Ishikawa (cell line): ENCODE results near the gene SLC15A5.

Source experiments
- CEBPB ChIP-seq: IDR thresholded peaks from 2 replicates; pipeline ENCODE4 v1.6.1; 2012
- CREB1 ChIP-seq: IDR thresholded peaks from 2 replicates; pipeline ENCODE4 v1.6.1; 2012; ENCODE audit warnings: low read depth
- EGR1 ChIP-seq: IDR thresholded peaks from 2 replicates; pipeline ENCODE4 v1.6.1; 2012
- EP300 ChIP-seq: IDR thresholded peaks from 2 replicates; pipeline ENCODE4 v1.6.1; 2012; ENCODE audit warnings: borderline replicate concordance
- FOXM1 ChIP-seq: IDR thresholded peaks from 2 replicates; pipeline ENCODE4 v1.6.1; 2012; ENCODE audit warnings: low read depth, borderline replicate concordance
- NFIC ChIP-seq: IDR thresholded peaks from 2 replicates; pipeline ENCODE4 v1.6.1; 2012
- RAD21 ChIP-seq: IDR thresholded peaks from 2 replicates; pipeline ENCODE4 v1.6.1; 2012; ENCODE audit warnings: low read depth
- TAF1 ChIP-seq: IDR thresholded peaks from 2 replicates; pipeline ENCODE4 v1.6.1; 2012; ENCODE audit warnings: low read depth, mild to moderate bottlenecking
- TCF12 ChIP-seq: IDR thresholded peaks from 2 replicates; pipeline ENCODE4 v1.6.1; 2012; ENCODE audit warnings: low read depth
- TEAD4 ChIP-seq: IDR thresholded peaks from 2 replicates; pipeline ENCODE4 v1.6.1; 2012
- YY1 ChIP-seq: IDR thresholded peaks from 2 replicates; pipeline ENCODE4 v1.6.1; 2012; ENCODE audit warnings: low read depth
- ZBTB7A ChIP-seq: IDR thresholded peaks from 2 replicates; pipeline ENCODE4 v1.6.1; 2012; ENCODE audit warnings: low read depth
- TF ChIP-seq, protein P1 (sequence below): IDR thresholded peaks from 2 replicates; pipeline ENCODE4 v1.6.1; 2012; ENCODE audit warnings: low read depth, mild to moderate bottlenecking
- TF ChIP-seq, protein P2 (sequence below): IDR thresholded peaks from 2 replicates; pipeline ENCODE4 v1.6.1; 2012
- TF ChIP-seq, protein P3 (sequence below): IDR thresholded peaks from 2 replicates; pipeline ENCODE4 v1.6.1; 2012

Gene SLC15A5

DNA sequence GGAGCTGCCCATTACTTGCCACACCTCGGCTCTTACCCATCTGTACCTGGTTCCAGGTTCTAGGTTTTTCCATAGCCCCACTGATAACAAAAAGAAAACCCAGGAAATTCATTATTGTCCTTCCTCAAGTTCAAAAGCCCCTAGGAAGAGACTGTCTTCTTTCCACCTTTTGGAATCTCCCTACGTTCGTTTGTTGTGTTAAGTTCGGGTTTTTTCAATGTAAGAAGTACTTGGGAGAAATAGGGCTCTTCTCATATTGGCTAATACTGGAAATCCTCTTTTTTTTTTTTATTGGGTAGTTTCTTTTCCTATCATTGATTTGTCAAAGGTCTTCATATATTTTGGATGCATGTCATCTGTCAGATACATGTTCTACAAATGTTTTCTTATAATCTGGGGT is 17.3 kb downstream of the SLC15A5 start:
- TF ChIP-seq RAD21 (no peak), FOXM1 (no peak), TEAD4 (no peak), TCF12 (no peak)
- TF ChIP-seq, protein P1, sequence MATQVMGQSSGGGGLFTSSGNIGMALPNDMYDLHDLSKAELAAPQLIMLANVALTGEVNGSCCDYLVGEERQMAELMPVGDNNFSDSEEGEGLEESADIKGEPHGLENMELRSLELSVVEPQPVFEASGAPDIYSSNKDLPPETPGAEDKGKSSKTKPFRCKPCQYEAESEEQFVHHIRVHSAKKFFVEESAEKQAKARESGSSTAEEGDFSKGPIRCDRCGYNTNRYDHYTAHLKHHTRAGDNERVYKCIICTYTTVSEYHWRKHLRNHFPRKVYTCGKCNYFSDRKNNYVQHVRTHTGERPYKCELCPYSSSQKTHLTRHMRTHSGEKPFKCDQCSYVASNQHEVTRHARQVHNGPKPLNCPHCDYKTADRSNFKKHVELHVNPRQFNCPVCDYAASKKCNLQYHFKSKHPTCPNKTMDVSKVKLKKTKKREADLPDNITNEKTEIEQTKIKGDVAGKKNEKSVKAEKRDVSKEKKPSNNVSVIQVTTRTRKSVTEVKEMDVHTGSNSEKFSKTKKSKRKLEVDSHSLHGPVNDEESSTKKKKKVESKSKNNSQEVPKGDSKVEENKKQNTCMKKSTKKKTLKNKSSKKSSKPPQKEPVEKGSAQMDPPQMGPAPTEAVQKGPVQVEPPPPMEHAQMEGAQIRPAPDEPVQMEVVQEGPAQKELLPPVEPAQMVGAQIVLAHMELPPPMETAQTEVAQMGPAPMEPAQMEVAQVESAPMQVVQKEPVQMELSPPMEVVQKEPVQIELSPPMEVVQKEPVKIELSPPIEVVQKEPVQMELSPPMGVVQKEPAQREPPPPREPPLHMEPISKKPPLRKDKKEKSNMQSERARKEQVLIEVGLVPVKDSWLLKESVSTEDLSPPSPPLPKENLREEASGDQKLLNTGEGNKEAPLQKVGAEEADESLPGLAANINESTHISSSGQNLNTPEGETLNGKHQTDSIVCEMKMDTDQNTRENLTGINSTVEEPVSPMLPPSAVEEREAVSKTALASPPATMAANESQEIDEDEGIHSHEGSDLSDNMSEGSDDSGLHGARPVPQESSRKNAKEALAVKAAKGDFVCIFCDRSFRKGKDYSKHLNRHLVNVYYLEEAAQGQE, result no peak
- TF ChIP-seq, protein P2, sequence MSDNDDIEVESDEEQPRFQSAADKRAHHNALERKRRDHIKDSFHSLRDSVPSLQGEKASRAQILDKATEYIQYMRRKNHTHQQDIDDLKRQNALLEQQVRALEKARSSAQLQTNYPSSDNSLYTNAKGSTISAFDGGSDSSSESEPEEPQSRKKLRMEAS, result no peak

DNA sequence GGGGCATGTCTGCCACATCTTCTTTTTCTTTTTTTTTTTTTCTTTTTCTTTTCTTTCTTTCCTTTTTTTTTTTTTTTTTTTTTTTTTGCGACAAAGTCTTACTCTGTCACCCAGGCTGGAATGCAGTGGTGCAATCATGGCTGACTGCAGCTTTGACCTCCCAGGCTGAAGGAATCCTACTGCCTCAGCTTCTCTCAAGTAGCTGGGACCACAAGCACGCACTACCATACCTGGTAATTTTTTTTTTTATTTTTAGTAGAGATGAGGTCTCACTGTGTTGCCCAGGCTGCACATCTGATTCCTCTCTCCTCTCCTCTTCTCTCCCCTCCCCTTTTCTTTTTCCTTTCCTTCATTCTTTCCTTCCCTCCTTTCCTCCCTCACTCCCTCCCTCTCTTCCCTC is 18.5 kb downstream of the SLC15A5 start:
- no peak for TF ChIP-seq TCF12
- no peak for TF ChIP-seq TAF1
- TF ChIP-seq, protein P2, result no peak
- TF ChIP-seq EP300, result no peak
- no peak for TF ChIP-seq CEBPB
- no peak for TF ChIP-seq RAD21
- no peak for TF ChIP-seq CREB1
- TF ChIP-seq, protein P3, sequence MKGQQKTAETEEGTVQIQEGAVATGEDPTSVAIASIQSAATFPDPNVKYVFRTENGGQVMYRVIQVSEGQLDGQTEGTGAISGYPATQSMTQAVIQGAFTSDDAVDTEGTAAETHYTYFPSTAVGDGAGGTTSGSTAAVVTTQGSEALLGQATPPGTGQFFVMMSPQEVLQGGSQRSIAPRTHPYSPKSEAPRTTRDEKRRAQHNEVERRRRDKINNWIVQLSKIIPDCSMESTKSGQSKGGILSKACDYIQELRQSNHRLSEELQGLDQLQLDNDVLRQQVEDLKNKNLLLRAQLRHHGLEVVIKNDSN, result no peak
- no peak for TF ChIP-seq ZBTB7A
- TF ChIP-seq EGR1, result no peak
- no peak for TF ChIP-seq YY1
- no peak for TF ChIP-seq NFIC
- TF ChIP-seq, protein P1, result no peak
- TF ChIP-seq FOXM1, result no peak
- TF ChIP-seq TEAD4, result no peak

DNA sequence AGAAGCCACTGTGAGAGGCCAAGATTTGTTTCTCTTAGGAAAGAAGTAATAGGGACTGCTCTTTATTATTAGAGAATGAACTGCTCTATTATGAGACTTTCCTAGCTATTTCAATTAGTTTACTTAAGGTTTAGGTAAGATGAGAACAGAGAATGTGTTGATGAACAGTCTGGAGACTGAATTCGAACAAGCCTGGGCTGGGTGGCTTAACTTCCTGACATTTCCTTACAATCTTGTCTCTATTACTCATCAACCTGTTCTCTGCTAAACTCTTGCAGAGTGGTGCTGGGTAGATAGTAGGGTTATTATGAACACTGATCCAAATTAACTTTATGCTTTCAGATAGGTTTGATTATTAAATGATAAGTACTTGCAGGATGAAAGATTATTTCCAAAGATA is 31.2 kb downstream of the SLC15A5 start:
- TF ChIP-seq EP300 (no peak), YY1 (no peak), RAD21 (no peak), CREB1 (no peak), NFIC (no peak), EGR1 (no peak), CEBPB (no peak), ZBTB7A (no peak), TCF12 (no peak), TAF1 (no peak), FOXM1 (no peak), TEAD4 (no peak)
- TF ChIP-seq, protein P3, result no peak
- TF ChIP-seq, protein P1, result no peak
- TF ChIP-seq, protein P2, result no peak

DNA sequence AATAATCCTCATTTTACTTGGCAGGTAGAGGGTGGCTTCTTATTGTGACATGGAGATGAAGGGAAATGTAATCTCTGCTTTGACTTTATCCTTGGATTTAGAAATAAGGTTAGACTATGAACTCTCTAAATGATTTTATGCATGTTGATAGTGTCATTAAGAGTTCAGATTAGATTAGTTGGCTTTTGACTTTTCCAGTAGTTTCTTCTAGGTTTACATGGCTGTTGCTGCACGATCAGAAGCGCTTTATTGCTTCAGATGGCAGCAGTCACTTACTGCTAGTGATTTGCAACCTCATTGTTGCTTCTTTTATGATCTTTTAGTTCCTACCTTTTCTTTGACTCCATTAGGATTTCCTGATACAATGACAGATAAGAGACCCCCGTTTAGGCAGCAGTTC is 32.3 kb downstream of the SLC15A5 start:
- TF ChIP-seq, protein P2, result no peak
- no peak for TF ChIP-seq YY1
- no peak for TF ChIP-seq EGR1
- no peak for TF ChIP-seq RAD21
- no peak for TF ChIP-seq TAF1
- no peak for TF ChIP-seq CREB1
